H9 (cell line): ENCODE measurements around the gene MTMR12. TPM values are rescaled to one million over a fixed set of nuclear protein-coding genes. Genes with fewer than 3 reads are reported as not detected.

ENCODE experiments used
- DNase-seq: peaks from one replicate; pipeline ENCODE4 v3.0.0-alpha.2; 2017
- H2AFZ ChIP-seq: one replicate; pipeline ENCODE4 v1.6.1; 2013; ENCODE audit warnings: mild to moderate bottlenecking, low read length, control low read depth, moderate library complexity
- H2AK5ac ChIP-seq: 2 replicates; pipeline ENCODE4 v1.6.1; 2013; ENCODE audit warnings: low read length, control low read depth, mixed read lengths; ENCODE audit not compliant: insufficient read length
- H2BK120ac ChIP-seq: one replicate; pipeline ENCODE4 v1.6.1; 2013; ENCODE audit warnings: low read depth, mild to moderate bottlenecking, low read length, control low read depth, inconsistent platforms; ENCODE audit not compliant: poor library complexity, severe bottlenecking
- H2BK12ac ChIP-seq: 2 replicates; pipeline ENCODE4 v1.6.1; 2013; ENCODE audit warnings: low read length, control low read depth, mixed read lengths, low read depth; ENCODE audit not compliant: insufficient read length
- H2BK15ac ChIP-seq: 2 replicates; pipeline ENCODE4 v1.6.1; 2013; ENCODE audit warnings: low read depth, low read length, control low read depth
- H2BK20ac ChIP-seq: one replicate; pipeline ENCODE4 v1.6.1; 2013; ENCODE audit warnings: low read depth, mild to moderate bottlenecking, low read length, control low read depth, inconsistent platforms; ENCODE audit not compliant: poor library complexity, severe bottlenecking
- H2BK5ac ChIP-seq: 2 replicates; pipeline ENCODE4 v1.6.1; 2013; ENCODE audit warnings: low read length, control low read depth, mixed read lengths; ENCODE audit not compliant: insufficient read length
- H3K14ac ChIP-seq: 2 replicates; pipeline ENCODE4 v1.6.1; 2013; ENCODE audit warnings: low read length, control low read depth; ENCODE audit not compliant: insufficient read depth
- H3K18ac ChIP-seq: 2 replicates; pipeline ENCODE4 v1.6.1; 2013; ENCODE audit warnings: low read depth, mild to moderate bottlenecking, mixed read lengths, low read length, control low read depth; ENCODE audit not compliant: insufficient read length
- H3K23ac ChIP-seq: 2 replicates; pipeline ENCODE4 v1.6.1; 2013; ENCODE audit warnings: low read length, control low read depth, mixed read lengths, low read depth; ENCODE audit not compliant: insufficient read length
- H3K23me2 ChIP-seq: 2 replicates; pipeline ENCODE4 v1.6.1; 2013; ENCODE audit warnings: low read depth, mild to moderate bottlenecking, mixed read lengths, low read length, control low read depth; ENCODE audit not compliant: insufficient read length, poor library complexity, severe bottlenecking
- H3K27ac ChIP-seq: 2 replicates; pipeline ENCODE4 v1.5.1; 2013; ENCODE audit warnings: low read length, control low read depth, mixed read lengths, low read depth; ENCODE audit not compliant: insufficient read length
- H3K27me3 ChIP-seq: 2 replicates; pipeline ENCODE4 v1.6.1; 2013; ENCODE audit warnings: low read length, control low read depth, inconsistent platforms; ENCODE audit not compliant: insufficient read depth
- H3K4ac ChIP-seq: 2 replicates; pipeline ENCODE4 v1.6.1; 2013; ENCODE audit warnings: low read depth, mild to moderate bottlenecking, control low read depth, inconsistent platforms, low read length, moderate library complexity
- H3K4me1 ChIP-seq: 2 replicates; pipeline ENCODE4 v1.6.1; 2013; ENCODE audit warnings: low read length, control low read depth, inconsistent platforms; ENCODE audit not compliant: insufficient read depth
- H3K4me2 ChIP-seq: 2 replicates; pipeline ENCODE4 v1.6.1; 2013; ENCODE audit warnings: low read length, control low read depth, mixed read lengths; ENCODE audit not compliant: insufficient read length, insufficient read depth
- H3K56ac ChIP-seq: 2 replicates; pipeline ENCODE4 v1.6.1; 2013; ENCODE audit warnings: low read depth, mild to moderate bottlenecking, mixed read lengths, low read length, control low read depth; ENCODE audit not compliant: insufficient read length
- H3K79me1 ChIP-seq: 2 replicates; pipeline ENCODE4 v1.6.1; 2013; ENCODE audit warnings: low read depth, mild to moderate bottlenecking, moderate library complexity, low read length, control low read depth, inconsistent platforms; ENCODE audit not compliant: insufficient read depth, poor library complexity, severe bottlenecking
- H3K79me2 ChIP-seq: 2 replicates; pipeline ENCODE4 v1.6.1; 2013; ENCODE audit warnings: low read length, control low read depth, inconsistent platforms; ENCODE audit not compliant: insufficient read depth
- H3K9ac ChIP-seq: 2 replicates; pipeline ENCODE4 v1.6.1; 2013; ENCODE audit warnings: low read length, control low read depth, mixed read lengths; ENCODE audit not compliant: insufficient read length; ENCODE audit errors: extremely low read depth
- H3K9me3 ChIP-seq: one replicate; pipeline ENCODE4 v1.6.1; 2013; ENCODE audit warnings: low read depth, low read length, inconsistent platforms; ENCODE audit not compliant: control insufficient read depth
- H3T11ph ChIP-seq: one replicate; pipeline ENCODE4 v1.6.1; 2013; ENCODE audit warnings: mild to moderate bottlenecking, low read length, control low read depth, inconsistent platforms
- H4K20me1 ChIP-seq: one replicate; pipeline ENCODE4 v1.6.1; 2013; ENCODE audit not compliant: control insufficient read depth, insufficient read length, insufficient read depth
- H4K5ac ChIP-seq: 2 replicates; pipeline ENCODE4 v1.6.1; 2013; ENCODE audit warnings: low read depth, mild to moderate bottlenecking, mixed read lengths, low read length, control low read depth; ENCODE audit not compliant: insufficient read length
- H4K8ac ChIP-seq: replicated peaks from 2 replicates; pipeline ENCODE4 v1.6.1; 2013; ENCODE audit warnings: low read length, control low read depth, mixed read lengths, low read depth; ENCODE audit not compliant: insufficient read length
- H4K91ac ChIP-seq: 2 replicates; pipeline ENCODE4 v1.6.1; 2013; ENCODE audit warnings: low read depth, mild to moderate bottlenecking, moderate library complexity, mixed read lengths, low read length, control low read depth; ENCODE audit not compliant: insufficient read length
- H3K27ac Mint-ChIP-seq, 3 experiments: 2 replicates in 2 of 3; 3 replicates in 1 of 3; pipeline ENCODE4 v1.8.0; 2020 to 2021; ENCODE audit warnings: mixed read lengths in 3 of 3, mild to moderate bottlenecking in 1 of 3, moderate library complexity in 1 of 3
- H3K27me3 Mint-ChIP-seq: 2 replicates; pipeline ENCODE4 v1.8.0; 2021; ENCODE audit warnings: low read depth, mild to moderate bottlenecking, moderate library complexity, mixed read lengths
- H3K36me3 Mint-ChIP-seq, 3 experiments: 2 replicates in 2 of 3; 3 replicates in 1 of 3; pipeline ENCODE4 v1.8.0; 2020 to 2021; ENCODE audit warnings: low read depth in 3 of 3, mixed read lengths in 3 of 3; ENCODE audit not compliant: insufficient read depth in 1 of 3
- H3K4me1 Mint-ChIP-seq, 2 experiments: 2 replicates each; pipeline ENCODE4 v1.8.0; 2020; ENCODE audit warnings: mixed read lengths in 2 of 2
- H3K4me3 Mint-ChIP-seq, 2 experiments: 2 replicates in 1 of 2; 3 replicates in 1 of 2; pipeline ENCODE4 v1.8.0; 2020 to 2021; ENCODE audit warnings: mild to moderate bottlenecking in 2 of 2, mixed read lengths in 2 of 2, moderate library complexity in 1 of 2
- H3K9me3 Mint-ChIP-seq, 2 experiments: 2 replicates in 1 of 2; 3 replicates in 1 of 2; pipeline ENCODE4 v1.8.0; 2020; ENCODE audit warnings: mild to moderate bottlenecking in 2 of 2, mixed read lengths in 2 of 2, moderate library complexity in 1 of 2
- CTCF ChIP-seq: fragments of 200-600 bp; sonication (generic); conservative IDR thresholded peaks from 3 replicates; pipeline ENCODE4 v1.8.0; 2021; ENCODE audit warnings: antibody characterized with exemption, mild to moderate bottlenecking
- WGBS: extraction: QIAGEN DNeasy Blood & Tissue Kit; methylation state at CpG from one replicate; pipeline ENCODE4 v1.1.7; 2013; ENCODE audit warnings: missing lambda C conversion rate, low lambda C conversion rate, mixed read lengths; ENCODE audit not compliant: insufficient read length; ENCODE audit errors: extremely low coverage; 5-methylcytosine and 5-hydroxymethylcytosine counted together
- total RNA-seq: library from RNA; stranded (reverse); gene quantifications from 2 replicates; pipeline ENCODE4 v1.2.1, GENCODE V29; 2021

MTMR12 gene
- total RNA-seq, 1 experiment from 2014 or later: 39.3 TPM

GRCh38 chr5:32278406-32278805, 34.3 kb downstream of the MTMR12 start:
- Histone ChIP-seq H2BK5ac (no peak overlapping the region), H3K4me2 (no peak overlapping the region), H4K91ac (no peak overlapping the region), H2BK120ac (no peak overlapping the region), H3K27me3 (no peaks in the 10 kb centered on the region), H2BK12ac (no peak overlapping the region), H2AFZ (no peak overlapping the region), H4K8ac (no peak overlapping the region), H3K56ac (no peak overlapping the region), H3T11ph (no peak overlapping the region), H3K79me2 (peaks cover 6% of the 10 kb centered on the region; the same call in 1 of the 2 replicates), H2AK5ac (no peak overlapping the region), H4K5ac (no peak overlapping the region), H2BK20ac (no peak overlapping the region), H3K4ac (no peak overlapping the region), H3K27ac (no peak overlapping the region), H4K20me1 (no peaks in the 10 kb centered on the region), H3K79me1 (no peaks in the 10 kb centered on the region), H2BK15ac (no peak overlapping the region), H3K23ac (no peak overlapping the region), H3K9ac (no peak overlapping the region), H3K4me1 (peaks cover 7% of the 10 kb centered on the region), H3K9me3 (no peaks in the 10 kb centered on the region), H3K14ac (no peak overlapping the region), H3K18ac (no peak overlapping the region), H3K23me2 (no peaks in the 10 kb centered on the region)
- peaks cover 68 to 75% of the 10 kb centered on the region in 2 experiments for H3K4me1 Mint-ChIP-seq
- no peak for TF ChIP-seq CTCF
- no peaks in the 10 kb centered on the region for H3K9me3 Mint-ChIP-seq
- no CpG with 5 or more reads among the region's 3 CpGs for WGBS
- peaks cover 18 to 39% (median 35%) of the 10 kb centered on the region in 3 experiments for H3K36me3 Mint-ChIP-seq
- no peak overlapping the region for H3K4me3 Mint-ChIP-seq
- peak overlapping the region; percentile 11 to 91 (median 77); a peak in 6 of 7 replicates for H3K27ac Mint-ChIP-seq
- no peak for DNase-seq
- H3K27me3 Mint-ChIP-seq: no peaks in the 10 kb centered on the region
